ENCODE measurements around the gene CDK2.

DNA sequence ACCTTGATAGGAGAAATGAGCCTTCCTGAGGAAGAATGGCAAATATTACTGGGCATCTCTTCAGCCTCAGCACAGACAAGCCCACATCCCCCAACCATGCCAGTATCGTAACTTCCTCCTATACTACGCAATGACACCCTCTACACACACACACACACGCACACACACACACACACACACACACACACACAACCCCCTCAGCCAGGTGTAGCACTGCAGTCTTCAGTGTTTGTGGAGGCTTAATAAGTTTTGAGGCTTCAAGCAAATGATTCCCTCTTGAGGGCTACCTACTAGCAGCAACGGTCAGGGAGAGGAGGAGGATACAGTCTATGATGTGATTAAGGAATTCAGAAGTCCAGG, 34.1 kb upstream of the CDK2 start:
- TF ChIP-seq CTCF (IDR thresholded peaks at IDR 0.05 in 4 of 5, conservative IDR thresholded peaks at IDR 0.05 in 1 of 5) (no peak), POLR2A (IDR thresholded peaks at IDR 0.05) (no peak)

Data from gastrocnemius medialis (tissue), 4 donors.